GM12892 (cell line): ENCODE results near the gene EDDM3A.

Experiments used
- POLR2A ChIP-seq: IDR thresholded peaks from 2 replicates; pipeline ENCODE4 v1.6.1; 2011; ENCODE audit warnings: low read depth, low read length, control low read depth
- POLR2AphosphoS5 ChIP-seq: IDR thresholded peaks from 2 replicates; pipeline ENCODE4 v1.6.1; 2011; ENCODE audit warnings: low read depth, low read length, control low read depth
- TAF1 ChIP-seq: IDR thresholded peaks from 2 replicates; pipeline ENCODE4 v1.6.1; 2011; ENCODE audit warnings: low read depth, mild to moderate bottlenecking, control low read depth, low read length, borderline replicate concordance

DNA sequence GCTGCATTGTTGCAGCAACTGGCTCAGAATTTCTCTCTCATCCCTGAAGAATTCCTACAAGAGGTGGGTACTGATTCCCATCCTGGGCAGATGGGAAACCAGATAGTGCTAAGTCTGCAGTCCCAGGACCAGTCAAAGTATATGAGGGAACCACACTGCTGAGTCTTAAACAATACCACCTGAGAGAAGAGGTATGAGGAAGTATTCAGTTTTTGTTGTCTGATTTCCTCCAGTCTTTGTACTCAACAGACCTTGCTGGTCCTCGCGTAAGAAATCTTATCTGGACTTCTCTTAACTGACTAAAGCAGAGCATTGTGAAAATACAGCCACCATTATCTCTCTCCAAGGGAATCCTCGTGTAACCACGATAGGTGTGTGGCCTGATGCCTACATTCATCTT is 3.6 kb upstream of the EDDM3A start:
- TF ChIP-seq POLR2AphosphoS5 (no peak), POLR2A (no peak), TAF1 (no peak)
